Ovary (tissue), 9 donors: Measurements from ENCODE around the gene DNHD1. TPM values are rescaled to one million over a fixed set of nuclear protein-coding genes. Genes with fewer than 3 reads are reported as not detected.

ENCODE experiments used
- DNase-seq, 5 donors: peaks; one replicate each; pipeline ENCODE4 v3.0.0-alpha.2; 2019 to 2020
- H3K27ac ChIP-seq, 2 donors: fragments of 200-600 bp; one replicate each; pipeline versions ENCODE4 v1.5.1 to v1.8.0; 2019 to 2022
- H3K27me3 ChIP-seq: fragments of 200-600 bp; one replicate; pipeline ENCODE4 v1.8.0; 2022
- H3K36me3 ChIP-seq: fragments of 200-600 bp; sonication (generic); one replicate; pipeline ENCODE4 v1.5.1; 2019
- H3K4me1 ChIP-seq: one replicate; pipeline ENCODE4 v1.8.1; 2013; ENCODE audit warnings: mild to moderate bottlenecking, moderate library complexity; ENCODE audit not compliant: insufficient read depth
- H3K4me3 ChIP-seq: fragments of 200-600 bp; sonication (generic); one replicate; pipeline ENCODE4 v1.5.1; 2017
- H3K9me3 ChIP-seq, 2 donors: fragments of 200-600 bp in 1 of 2; sonication (generic) in 1 of 2; one replicate each; pipeline versions ENCODE4 v1.5.1 to v1.8.1; 2013 to 2019; ENCODE audit warnings: mild to moderate bottlenecking in 1 of 2, moderate library complexity in 1 of 2
- EP300 ChIP-seq: sonication (generic); formaldehyde crosslinking; IDR thresholded peaks from one replicate; pipeline ENCODE4 v1.6.1; 2017; ENCODE audit warnings: antibody characterized with exemption
- POLR2A ChIP-seq: fragments of 450-650 bp; IDR thresholded peaks from one replicate; pipeline ENCODE4 v1.6.1; 2017; ENCODE audit warnings: antibody characterized with exemption, mild to moderate bottlenecking, moderate library complexity
- WGBS, 3 donors: extraction: QIAGEN DNeasy Blood & Tissue Kit in 1 of 3; methylation state at CpG; one replicate each; pipeline versions ENCODE4 v1.1.5 to v1.1.7; 2013 to 2017; 5-methylcytosine and 5-hydroxymethylcytosine counted together
- intact Hi-C, 4 donors: fragments of 100-400 bp; cut with DNase I; formaldehyde crosslinking; loops; one replicate each; pipeline versions ENCODE4 v1.11.0 to v1.15.1; 2022 to 2023
- polyA plus RNA-seq, 2 donors: library from polyadenylated mRNA; stranded (reverse); fragments of 200-250 nt in 1 of 2; fragments of 350-450 nt in 1 of 2; fragmentation: Illumina TruSeq in 1 of 2; extraction: RNeasy Lipid Tissue Mini Kit (QIAGEN cat#74804) in 1 of 2; gene quantifications; one replicate each; pipeline ENCODE4 v1.2.3, GENCODE V29; 2013 to 2014
- total RNA-seq, 7 donors: library from RNA; depleted of rRNA in 2 of 7; stranded (reverse); fragments of >200 nt in 2 of 7; fragmentation: NEBNext Ultra II Directional in 3 of 7; extraction: Animal tissue kit (Norgen Biotek cat#: 25700) in 3 of 7; gene quantifications; one replicate each; pipeline versions ENCODE4 v1.1.0 to v1.2.4, GENCODE V29; 2016 to 2023
- TF ChIP-seq, protein P1 (sequence below), 3 donors: fragments of 450-650 bp in 2 of 3; fragments of 200-600 bp in 1 of 3; IDR thresholded peaks; one replicate each; pipeline versions ENCODE4 v1.5.1 to v1.8.0; 2016 to 2022; ENCODE audit warnings: antibody characterized with exemption in 3 of 3, mild to moderate bottlenecking in 1 of 3
- donor health status: DM: no; HTN: no; CAD: no; lungs with moderate emphysema.
- donor health status: DM: no; HTN: no; CAD: no.
- donor health status: Bipolar disorder and iron deficiency.
- donor health status: DM: yes; HTN: yes; CAD: no.
- donor health status: DM: no; HTN: no; CAD: no.
- donor health status: DM: yes; HTN: yes; CAD: no.

The DNHD1 gene
- total and polyA plus RNA-seq, 9 donors = 4.0 to 27.6 (median 9.2) TPM

- 71 to 77% (median 74%) methylated on average over 4 of the region's 4 CpGs for WGBS, 3 donors
- no peaks in the 10 kb centered on the region for H3K9me3 ChIP-seq
- H3K27ac ChIP-seq = no peak overlapping the region
Measured at GRCh38 chr11:6482441-6482840, 14.6 kb upstream of the DNHD1 start.

GRCh38 chr11:6483015-6483414 lies 14.1 kb upstream of the DNHD1 start:
- DNase-seq = no peak
- 83 to 87% (median 84%) methylated on average over 6 of the region's 6 CpGs for WGBS, 3 donors
- Histone ChIP-seq H3K4me3 (no peak overlapping the region), H3K27me3 (no peaks in the 10 kb centered on the region), H3K9me3 (no peaks in the 10 kb centered on the region), H3K27ac (no peak overlapping the region), H3K4me1 (peaks cover 9% of the 10 kb centered on the region), H3K36me3 (no peaks in the 10 kb centered on the region)
- TF ChIP-seq EP300 (no peak), POLR2A (no peak)
- TF ChIP-seq, protein P1, sequence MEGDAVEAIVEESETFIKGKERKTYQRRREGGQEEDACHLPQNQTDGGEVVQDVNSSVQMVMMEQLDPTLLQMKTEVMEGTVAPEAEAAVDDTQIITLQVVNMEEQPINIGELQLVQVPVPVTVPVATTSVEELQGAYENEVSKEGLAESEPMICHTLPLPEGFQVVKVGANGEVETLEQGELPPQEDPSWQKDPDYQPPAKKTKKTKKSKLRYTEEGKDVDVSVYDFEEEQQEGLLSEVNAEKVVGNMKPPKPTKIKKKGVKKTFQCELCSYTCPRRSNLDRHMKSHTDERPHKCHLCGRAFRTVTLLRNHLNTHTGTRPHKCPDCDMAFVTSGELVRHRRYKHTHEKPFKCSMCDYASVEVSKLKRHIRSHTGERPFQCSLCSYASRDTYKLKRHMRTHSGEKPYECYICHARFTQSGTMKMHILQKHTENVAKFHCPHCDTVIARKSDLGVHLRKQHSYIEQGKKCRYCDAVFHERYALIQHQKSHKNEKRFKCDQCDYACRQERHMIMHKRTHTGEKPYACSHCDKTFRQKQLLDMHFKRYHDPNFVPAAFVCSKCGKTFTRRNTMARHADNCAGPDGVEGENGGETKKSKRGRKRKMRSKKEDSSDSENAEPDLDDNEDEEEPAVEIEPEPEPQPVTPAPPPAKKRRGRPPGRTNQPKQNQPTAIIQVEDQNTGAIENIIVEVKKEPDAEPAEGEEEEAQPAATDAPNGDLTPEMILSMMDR (IDR thresholded peaks at IDR 0.05) = no peak
- intact Hi-C loops = loop anchor here in 1 of 4 donors (5.0 kb wide), 1 partner anchor 134 kb away; the partner anchor contains the start of gene TPP1

More at GRCh38 chr11:6482441-6482840, 14.6 kb upstream of the DNHD1 start:
- no peaks in the 10 kb centered on the region for H3K36me3 ChIP-seq
- TF ChIP-seq EP300 = no peak
- TF ChIP-seq, protein P1 (IDR thresholded peaks at IDR 0.05) = no peak
- TF ChIP-seq POLR2A = no peak
- intact Hi-C loops = loop anchor here in 1 of 4 donors (5.0 kb wide), 1 partner anchor 135 kb away; the partner anchor contains the start of gene TPP1
- H3K27me3 ChIP-seq = no peaks in the 10 kb centered on the region
- H3K4me1 ChIP-seq = peaks cover 9% of the 10 kb centered on the region
- no peak for DNase-seq
- H3K4me3 ChIP-seq = peak overlapping the region; percentile 67

- Histone ChIP-seq H3K27me3 (no peaks in the 10 kb centered on the region), H3K4me3 (no peak overlapping the region), H3K27ac (no peak overlapping the region), H3K9me3 (no peaks in the 10 kb centered on the region), H3K4me1 (peaks cover 5% of the 10 kb centered on the region), H3K36me3 (no peaks in the 10 kb centered on the region)
- TF ChIP-seq EP300 (no peak), POLR2A (no peak)
- TF ChIP-seq, protein P1 (IDR thresholded peaks at IDR 0.05) = no peak
- WGBS, 3 donors = 43 to 76% (median 74%) methylated on average over 3 of the region's 3 CpGs
- intact Hi-C loops = no loop called here
- no peak for DNase-seq
Measured at GRCh38 chr11:6485661-6486060, 11.4 kb upstream of the DNHD1 start.

GRCh38 chr11:6486256-6486655 lies 10.8 kb upstream of the DNHD1 start:
- Histone ChIP-seq H3K27me3 (no peaks in the 10 kb centered on the region), H3K9me3 (no peaks in the 10 kb centered on the region), H3K4me1 (peaks cover 5% of the 10 kb centered on the region), H3K27ac (no peak overlapping the region), H3K36me3 (no peaks in the 10 kb centered on the region), H3K4me3 (no peak overlapping the region)
- TF ChIP-seq, protein P1 (IDR thresholded peaks at IDR 0.05) = no peak
- no peak for TF ChIP-seq EP300
- TF ChIP-seq POLR2A = no peak
- no peak for DNase-seq
- intact Hi-C loops = no loop called here
- 71 to 86% (median 83%) methylated on average over 3 of the region's 3 CpGs for WGBS, 3 donors
